ENCODE measurements around the gene SMIM17.

SMIM17 gene

DNA sequence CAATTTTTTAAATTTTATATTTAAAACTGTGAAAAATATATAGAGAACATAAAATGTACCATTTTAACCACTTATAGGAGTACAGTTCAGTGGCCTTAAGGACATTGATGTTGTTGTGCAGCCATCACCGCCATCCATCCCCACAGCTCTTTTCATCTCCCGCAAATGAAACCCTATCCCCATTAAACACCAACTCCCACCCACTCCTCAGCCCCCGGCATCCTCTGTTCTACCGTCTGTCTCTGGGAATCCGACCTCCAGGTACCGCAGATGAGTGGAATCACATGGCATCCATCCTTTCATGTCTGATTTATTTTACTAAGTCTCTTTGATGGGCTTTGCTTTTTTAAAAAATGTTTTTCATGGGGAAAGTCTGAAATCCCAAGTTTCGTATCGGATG is 23.8 kb upstream of the SMIM17 start:
- no peak for DNase-seq (ENCODE audit: low read depth)
- no peak overlapping the region for H3K4me3 ChIP-seq (ENCODE audit: low read depth, low read length)
- TF ChIP-seq, protein P1, sequence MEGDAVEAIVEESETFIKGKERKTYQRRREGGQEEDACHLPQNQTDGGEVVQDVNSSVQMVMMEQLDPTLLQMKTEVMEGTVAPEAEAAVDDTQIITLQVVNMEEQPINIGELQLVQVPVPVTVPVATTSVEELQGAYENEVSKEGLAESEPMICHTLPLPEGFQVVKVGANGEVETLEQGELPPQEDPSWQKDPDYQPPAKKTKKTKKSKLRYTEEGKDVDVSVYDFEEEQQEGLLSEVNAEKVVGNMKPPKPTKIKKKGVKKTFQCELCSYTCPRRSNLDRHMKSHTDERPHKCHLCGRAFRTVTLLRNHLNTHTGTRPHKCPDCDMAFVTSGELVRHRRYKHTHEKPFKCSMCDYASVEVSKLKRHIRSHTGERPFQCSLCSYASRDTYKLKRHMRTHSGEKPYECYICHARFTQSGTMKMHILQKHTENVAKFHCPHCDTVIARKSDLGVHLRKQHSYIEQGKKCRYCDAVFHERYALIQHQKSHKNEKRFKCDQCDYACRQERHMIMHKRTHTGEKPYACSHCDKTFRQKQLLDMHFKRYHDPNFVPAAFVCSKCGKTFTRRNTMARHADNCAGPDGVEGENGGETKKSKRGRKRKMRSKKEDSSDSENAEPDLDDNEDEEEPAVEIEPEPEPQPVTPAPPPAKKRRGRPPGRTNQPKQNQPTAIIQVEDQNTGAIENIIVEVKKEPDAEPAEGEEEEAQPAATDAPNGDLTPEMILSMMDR (IDR thresholded peaks at IDR 0.05; ENCODE audit: control insufficient read depth, extremely low read depth, insufficient read depth): no peak

DNA sequence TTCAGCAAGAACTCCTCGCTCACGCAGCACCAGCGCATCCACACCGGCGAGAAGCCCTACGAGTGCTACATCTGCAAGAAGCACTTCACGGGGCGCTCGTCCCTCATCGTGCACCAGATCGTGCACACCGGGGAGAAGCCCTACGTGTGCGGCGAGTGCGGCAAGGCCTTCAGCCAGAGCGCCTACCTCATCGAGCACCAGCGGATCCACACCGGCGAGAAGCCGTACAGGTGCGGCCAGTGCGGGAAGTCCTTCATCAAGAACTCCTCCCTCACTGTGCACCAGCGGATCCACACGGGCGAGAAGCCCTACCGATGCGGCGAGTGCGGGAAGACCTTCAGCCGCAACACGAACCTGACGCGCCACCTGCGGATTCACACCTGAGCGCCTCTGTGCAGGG is 20.6 kb upstream of the SMIM17 start:
- TF ChIP-seq, protein P1 (IDR thresholded peaks at IDR 0.05; ENCODE audit: control insufficient read depth, extremely low read depth, insufficient read depth): no peak
- H3K4me3 ChIP-seq (ENCODE audit: low read depth, low read length): no peak overlapping the region
- DNase-seq (ENCODE audit: low read depth): no peak

DNA sequence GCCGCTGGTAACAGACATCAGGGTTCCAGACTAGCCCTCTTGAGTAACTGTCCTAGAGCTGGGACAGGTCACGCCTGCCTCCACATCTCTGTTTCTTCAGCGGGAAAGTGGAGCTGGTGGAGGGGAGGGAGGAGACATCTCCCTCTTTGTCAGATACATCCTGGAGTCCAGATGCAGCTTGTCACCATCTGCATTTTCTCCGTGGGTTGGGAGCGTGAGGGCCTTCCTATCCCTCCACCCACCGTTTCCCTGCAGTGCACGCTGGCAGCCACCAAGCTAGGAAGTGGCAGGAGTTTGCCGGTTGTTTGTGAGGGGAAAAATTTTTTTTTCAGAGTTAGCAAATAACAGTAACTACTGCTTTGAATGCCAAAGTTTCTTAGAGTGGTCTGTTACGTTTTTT is 20.0 kb upstream of the SMIM17 start:
- TF ChIP-seq, protein P1 (IDR thresholded peaks at IDR 0.05; ENCODE audit: control insufficient read depth, extremely low read depth, insufficient read depth): no peak
- no peak overlapping the region for H3K4me3 ChIP-seq (ENCODE audit: low read depth, low read length)
- DNase-seq (ENCODE audit: low read depth): no peak

DNA sequence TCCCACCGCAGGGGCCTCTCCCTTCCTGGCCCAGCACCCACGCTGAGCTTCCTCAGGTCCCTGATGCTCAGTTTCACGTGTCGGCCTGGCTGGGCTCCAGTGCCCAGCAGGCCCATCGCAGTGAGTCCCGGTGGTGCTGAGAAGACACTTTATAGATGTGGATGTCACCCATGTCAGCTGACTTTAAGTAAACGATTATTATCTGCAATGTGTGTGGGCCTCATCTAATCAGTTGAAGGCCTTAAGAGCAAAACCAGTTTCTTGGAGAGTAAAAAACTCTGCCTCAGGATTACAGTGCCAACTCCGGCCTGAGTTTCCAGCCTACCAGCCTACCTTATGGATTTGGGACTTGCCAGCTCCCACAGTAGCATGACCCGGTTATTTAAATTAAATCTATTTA is 17.3 kb upstream of the SMIM17 start:
- TF ChIP-seq, protein P1 (IDR thresholded peaks at IDR 0.05; ENCODE audit: control insufficient read depth, extremely low read depth, insufficient read depth): no peak
- DNase-seq (ENCODE audit: low read depth): no peak
- no peak overlapping the region for H3K4me3 ChIP-seq (ENCODE audit: low read depth, low read length)

DNA sequence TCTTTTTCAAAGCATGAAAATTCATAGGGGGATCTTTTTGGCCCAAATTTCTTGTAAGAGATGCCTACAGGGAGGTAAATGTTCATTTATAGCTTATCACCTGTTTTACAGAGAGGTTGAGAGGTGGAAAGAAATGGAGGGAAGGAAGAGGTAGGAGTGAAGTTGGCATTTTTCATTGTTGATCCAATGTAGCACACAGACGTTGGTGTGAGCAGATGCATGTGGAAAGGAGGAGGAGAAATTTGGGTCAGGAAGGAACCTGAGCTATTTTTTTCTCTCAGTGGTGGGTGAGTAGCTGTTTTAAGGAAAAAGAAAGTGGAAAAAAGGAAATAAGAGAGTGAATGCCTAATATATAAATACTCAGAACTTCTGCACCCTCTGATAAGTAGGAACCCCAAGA is 9.9 kb upstream of the SMIM17 start:
- no peak for DNase-seq (ENCODE audit: low read depth)
- H3K4me3 ChIP-seq (ENCODE audit: low read depth, low read length): no peak overlapping the region
- TF ChIP-seq, protein P1 (IDR thresholded peaks at IDR 0.05; ENCODE audit: control insufficient read depth, extremely low read depth, insufficient read depth): no peak

DNA sequence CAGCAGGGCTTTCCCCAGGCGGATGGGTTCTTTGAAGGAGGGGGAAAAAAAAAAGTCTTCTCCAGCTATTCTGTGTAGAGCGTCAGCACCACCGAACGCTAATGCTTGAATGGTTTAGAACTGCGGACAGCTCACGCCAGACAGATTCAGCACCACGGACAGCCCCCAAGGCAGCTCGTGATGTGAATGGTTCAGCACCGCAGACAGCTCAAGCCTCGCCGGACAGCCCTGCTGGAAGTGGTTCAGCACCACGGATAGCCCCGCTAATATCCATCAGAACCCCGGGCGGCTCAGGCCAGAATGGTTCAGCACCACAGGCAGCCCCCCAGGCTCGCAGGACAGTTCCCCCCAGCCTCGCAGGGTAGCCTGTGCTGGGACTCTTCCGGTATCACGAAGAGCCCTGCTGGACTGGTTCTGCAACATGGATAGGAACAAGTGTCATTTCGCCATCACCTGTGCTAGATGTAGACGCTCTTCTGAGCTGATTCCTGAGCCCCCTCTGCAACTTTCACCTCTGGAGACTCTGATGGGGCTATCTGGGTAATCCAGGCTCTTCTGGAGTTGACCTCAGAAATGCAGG is 4.9 kb upstream of the SMIM17 start:
- no peak overlapping the region for H3K4me3 ChIP-seq (ENCODE audit: low read depth, low read length)
- peak; percentile 85 for DNase-seq (ENCODE audit: low read depth)
- TF ChIP-seq, protein P1 (IDR thresholded peaks at IDR 0.05; ENCODE audit: control insufficient read depth, extremely low read depth, insufficient read depth): no peak

DNA sequence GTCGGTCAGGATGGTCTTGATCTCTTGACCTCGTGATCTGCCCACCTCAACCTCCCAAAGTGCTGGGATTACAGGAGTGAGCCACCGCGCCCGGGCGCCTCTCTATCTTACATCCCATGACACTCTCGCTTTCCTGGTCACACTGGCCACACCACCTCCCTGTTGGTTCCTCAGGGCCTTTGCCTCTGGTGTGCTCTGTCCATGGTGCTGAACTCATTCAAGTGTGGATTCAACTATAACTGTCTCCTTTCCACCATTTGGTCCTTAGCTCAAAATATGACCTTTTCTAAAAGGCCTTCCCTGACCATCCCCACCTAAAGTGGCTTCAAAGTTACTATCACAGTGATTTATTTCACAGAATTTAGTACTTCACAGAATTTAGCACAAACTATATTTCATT is 3.7 kb upstream of the SMIM17 start:
- DNase-seq (ENCODE audit: low read depth): peak; percentile 42
- no peak overlapping the region for H3K4me3 ChIP-seq (ENCODE audit: low read depth, low read length)

More for the DNA sequence above, 3.7 kb upstream of the SMIM17 start:
- TF ChIP-seq, protein P1 (IDR thresholded peaks at IDR 0.05; ENCODE audit: control insufficient read depth, extremely low read depth, insufficient read depth): no peak

Data from LNCaP clone FGC (cell line).